ENCODE data around the gene ARHGEF28.

DNA sequence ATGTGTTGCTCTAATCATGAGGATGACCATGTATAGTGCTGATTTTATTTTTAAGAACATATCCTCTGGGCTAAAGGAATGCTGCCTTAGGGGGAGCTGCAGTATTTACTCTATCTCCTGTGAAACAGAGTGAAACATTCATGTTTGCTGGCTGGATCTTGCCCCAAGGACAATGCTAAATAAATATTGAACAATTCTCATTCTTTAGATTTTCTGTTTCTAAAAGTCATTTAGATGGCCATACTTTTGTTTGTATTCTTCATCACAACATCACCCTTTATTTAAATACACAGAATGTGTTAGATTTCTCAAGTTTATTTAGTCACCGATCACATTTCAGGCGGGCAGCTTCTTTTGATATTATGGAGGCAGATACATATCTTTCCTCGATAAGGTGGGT lies 103.3 kb downstream of the ARHGEF28 start:
- TF ChIP-seq BRD4 (CRISPR knock-in tag; IDR thresholded peaks at IDR 0.05) (no peak), HNF4G (IDR thresholded peaks at IDR 0.05; ENCODE audit: borderline replicate concordance, low read depth, low read length) (no peak; the same call in 1 of the 2 replicates), HNF4G (CRISPR knock-in tag; IDR thresholded peaks at IDR 0.05; ENCODE audit: borderline replicate concordance, low read depth) (no peak), SMAD3 (CRISPR knock-in tag; IDR thresholded peaks at IDR 0.05) (peak; percentile 64; the same call in 1 of the 2 replicates), ZNF766 (CRISPR knock-in tag; IDR thresholded peaks at IDR 0.05; ENCODE audit: borderline replicate concordance) (no peak), CBX1 (IDR thresholded peaks at IDR 0.05; ENCODE audit: low read depth) (no peak), MXI1 (IDR thresholded peaks at IDR 0.05; ENCODE audit: borderline replicate concordance, low read depth, low read length) (no peak), NFKB2 (CRISPR knock-in tag; IDR thresholded peaks at IDR 0.05; ENCODE audit: borderline replicate concordance) (no peak), GABPA (IDR thresholded peaks at IDR 0.05; ENCODE audit: low read depth, low read length) (no peak), GABPA (CRISPR knock-in tag; IDR thresholded peaks at IDR 0.05; ENCODE audit: low read depth) (0 out of 2 replicates have a peak, but pooled peaks have one; percentile 30), HNRNPLL (IDR thresholded peaks at IDR 0.05; ENCODE audit: low read depth, low read length, poor library complexity, severe bottlenecking) (no peak), ZNF788 (CRISPR knock-in tag; IDR thresholded peaks at IDR 0.05; ENCODE audit: borderline replicate concordance) (no peak)
- TF ChIP-seq, protein P1, sequence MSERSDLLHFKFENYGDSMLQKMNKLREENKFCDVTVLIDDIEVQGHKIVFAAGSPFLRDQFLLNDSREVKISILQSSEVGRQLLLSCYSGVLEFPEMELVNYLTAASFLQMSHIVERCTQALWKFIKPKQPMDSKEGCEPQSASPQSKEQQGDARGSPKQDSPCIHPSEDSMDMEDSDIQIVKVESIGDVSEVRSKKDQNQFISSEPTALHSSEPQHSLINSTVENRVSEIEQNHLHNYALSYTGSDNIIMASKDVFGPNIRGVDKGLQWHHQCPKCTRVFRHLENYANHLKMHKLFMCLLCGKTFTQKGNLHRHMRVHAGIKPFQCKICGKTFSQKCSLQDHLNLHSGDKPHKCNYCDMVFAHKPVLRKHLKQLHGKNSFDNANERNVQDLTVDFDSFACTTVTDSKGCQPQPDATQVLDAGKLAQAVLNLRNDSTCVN (CRISPR knock-in tag; IDR thresholded peaks at IDR 0.05; ENCODE audit: borderline replicate concordance), result no peak
